Fibroblast of peridontal ligament (primary cell): Measurements from ENCODE around the gene RNASET2.
"Not testable (repeated sequence)": the region's sequence is repeated elsewhere in the genome, so short reads cannot be mapped to it uniquely, and the experiment has no call there.

Experiments used
- DNase-seq: peaks from one replicate; pipeline ENCODE4 v3.0.0-alpha.2; 2010; ENCODE audit errors: extremely low read depth

The RNASET2 gene

GRCh38 chr6:166927935-166928643 is 28.3 kb downstream of the RNASET2 start:
- DNase-seq: no peak

- DNase-seq: no peak
These were observed 29.0 kb downstream of the RNASET2 start for GRCh38 chr6:166927240-166927934.

- DNase-seq: no peak
These were observed 29.6 kb downstream of the RNASET2 start for GRCh38 chr6:166926748-166927147.

- DNase-seq: no peak
These were observed 31.0 kb downstream of the RNASET2 start for GRCh38 chr6:166925141-166925996.

GRCh38 chr6:166924531-166924930 is 31.8 kb downstream of the RNASET2 start:
- DNase-seq: no peak

- no peak for DNase-seq
These were observed 33.4 kb downstream of the RNASET2 start for GRCh38 chr6:166922937-166923336.

- no peak for DNase-seq
These were observed 34.8 kb downstream of the RNASET2 start for GRCh38 chr6:166921570-166921969.

- DNase-seq: no peak
These were observed 39.5 kb downstream of the RNASET2 start for GRCh38 chr6:166916824-166917223.

GRCh38 chr6:166915484-166915883 is 40.9 kb downstream of the RNASET2 start:
- DNase-seq: not testable (repeated sequence)

- DNase-seq: not testable (repeated sequence)
These were observed 41.4 kb downstream of the RNASET2 start for GRCh38 chr6:166914952-166915351.

GRCh38 chr6:166911248-166911677 is 45.1 kb downstream of the RNASET2 start:
- no peak for DNase-seq

- DNase-seq: peak; percentile 3
These were observed 45.7 kb downstream of the RNASET2 start for GRCh38 chr6:166910601-166911000.

- no peak for DNase-seq
These were observed 47.5 kb downstream of the RNASET2 start for GRCh38 chr6:166908811-166909210.

- no peak for DNase-seq
These were observed 48.2 kb downstream of the RNASET2 start for GRCh38 chr6:166907871-166908806.

- DNase-seq: no peak
These were observed 48.9 kb downstream of the RNASET2 start for GRCh38 chr6:166907373-166907841.

- DNase-seq: no peak
These were observed 49.8 kb downstream of the RNASET2 start for GRCh38 chr6:166906376-166907044.

GRCh38 chr6:166905505-166906134 is 50.7 kb downstream of the RNASET2 start:
- DNase-seq: no peak

GRCh38 chr6:166905013-166905412 is 51.3 kb downstream of the RNASET2 start:
- no peak for DNase-seq

- DNase-seq: no peak
These were observed 52.1 kb downstream of the RNASET2 start for GRCh38 chr6:166904101-166904746.

GRCh38 chr6:166903500-166903899 is 52.9 kb downstream of the RNASET2 start:
- DNase-seq: no peak
